Measurements from ENCODE around the gene NHSL1.

Gene NHSL1

GRCh38 chr6:138499303-138500018 lies at the start of gene NHSL1:
NHSL1 (minus strand) TSS chr6:138499494; CDS start chr6:138499290, 204 bp downstream.
- no peak for DNase-seq (ENCODE audit: low read depth in 2 of 2)

GRCh38 chr6:138546733-138547185 lies 47.5 kb upstream of the NHSL1 start:
- DNase-seq (ENCODE audit: low read depth in 2 of 2) = no peak

GRCh38 chr6:138545621-138545980 lies 46.3 kb upstream of the NHSL1 start:
- DNase-seq (ENCODE audit: low read depth in 2 of 2) = no peak

- no peak for DNase-seq (ENCODE audit: low read depth in 2 of 2)
These were observed 45.2 kb upstream of the NHSL1 start for GRCh38 chr6:138544501-138544900.

- DNase-seq (ENCODE audit: low read depth in 2 of 2) = no peak
These were observed 44.4 kb upstream of the NHSL1 start for GRCh38 chr6:138543657-138544056.

- no peak for DNase-seq (ENCODE audit: low read depth in 2 of 2)
These were observed 42.7 kb upstream of the NHSL1 start for GRCh38 chr6:138541823-138542481.

- DNase-seq (ENCODE audit: low read depth in 2 of 2) = no peak
These were observed 41.2 kb upstream of the NHSL1 start for GRCh38 chr6:138540468-138540867.

- no peak for DNase-seq (ENCODE audit: low read depth in 2 of 2)
These were observed 40.6 kb upstream of the NHSL1 start for GRCh38 chr6:138539876-138540275.

GRCh38 chr6:138538390-138539031 lies 39.2 kb upstream of the NHSL1 start:
- DNase-seq (ENCODE audit: low read depth in 2 of 2) = no peak

- no peak for DNase-seq (ENCODE audit: low read depth in 2 of 2)
These were observed 37.8 kb upstream of the NHSL1 start for GRCh38 chr6:138537106-138537505.

- DNase-seq (ENCODE audit: low read depth in 2 of 2) = no peak
These were observed 36.6 kb upstream of the NHSL1 start for GRCh38 chr6:138535728-138536455.

- no peak for DNase-seq (ENCODE audit: low read depth in 2 of 2)
These were observed 34.4 kb upstream of the NHSL1 start for GRCh38 chr6:138533667-138534066.

- no peak for DNase-seq (ENCODE audit: low read depth in 2 of 2)
These were observed 32.1 kb upstream of the NHSL1 start for GRCh38 chr6:138531387-138531786.

- no peak for DNase-seq (ENCODE audit: low read depth in 2 of 2)
These were observed 30.2 kb upstream of the NHSL1 start for GRCh38 chr6:138529478-138529877.

- no peak for DNase-seq (ENCODE audit: low read depth in 2 of 2)
These were observed 29.7 kb upstream of the NHSL1 start for GRCh38 chr6:138528956-138529355.

GRCh38 chr6:138528137-138528536 lies 28.8 kb upstream of the NHSL1 start:
- DNase-seq (ENCODE audit: low read depth in 2 of 2) = no peak

GRCh38 chr6:138527411-138528088 lies 28.3 kb upstream of the NHSL1 start:
- DNase-seq (ENCODE audit: low read depth in 2 of 2) = no peak

- no peak for DNase-seq (ENCODE audit: low read depth in 2 of 2)
These were observed 27.5 kb upstream of the NHSL1 start for GRCh38 chr6:138526822-138527235.

- no peak for DNase-seq (ENCODE audit: low read depth in 2 of 2)
These were observed 26.1 kb upstream of the NHSL1 start for GRCh38 chr6:138525355-138525754.

GRCh38 chr6:138524526-138524925 lies 25.2 kb upstream of the NHSL1 start:
- no peak for DNase-seq (ENCODE audit: low read depth in 2 of 2)

GRCh38 chr6:138523347-138524210 lies 24.3 kb upstream of the NHSL1 start:
- no peak for DNase-seq (ENCODE audit: low read depth in 2 of 2)

All from stimulated activated CD8-positive, alpha-beta memory T cell treated with anti-CD3 and anti-CD28 coated beads, Interleukin-15, amount 100 ng/mL, for 4 hours (primary cell).